GM12878 (cell line): ENCODE measurements around the gene ALDH1L1. TPM values are rescaled to one million over a fixed set of nuclear protein-coding genes. Genes with fewer than 3 reads are reported as not detected.

ENCODE experiments used
- ATAC-seq: fragments of 200-7000 bp; cut with Tn5 transposase; 3 replicates; pipeline ENCODE4 v1.9.1; 2020; ENCODE audit warnings: mild to moderate bottlenecking, moderate library complexity
- BruUV-seq: library from RNA; stranded (reverse); fragments of 400-500 nt; replicated peaks from 2 replicates; lab custom pipeline; 2021; lab: Mats Ljungman, UMichigan
- CTCF ChIA-PET: fragments of 300-600 bp; sonication (Branson Sonifier 250); formaldehyde crosslinking; extraction: SDS; loops from one replicate; lab custom pipeline; 2021; ENCODE audit warnings: inconsistent platforms; lab: Yijun Ruan, JAX
- POLR2A ChIA-PET: fragments of 350-600 bp; formaldehyde crosslinking; extraction: SDS; loops from one replicate; lab custom pipeline; 2021; ENCODE audit warnings: inconsistent platforms; lab: Charles Lee
- RAD21 ChIA-PET: fragments of 300-600 bp; sonication (Branson Sonifier 250); formaldehyde crosslinking; loops from one replicate; lab custom pipeline; 2023; ENCODE audit warnings: antibody characterized with exemption; ENCODE audit not compliant: unreplicated experiment; lab: Charles Lee
- SMC1A ChIA-PET: fragments of 300-600 bp; sonication (Branson Sonifier 250); formaldehyde crosslinking; loops from one replicate; lab custom pipeline; 2023; ENCODE audit not compliant: unreplicated experiment, uncharacterized antibody; lab: Charles Lee
- DNase-seq: peaks from one replicate; pipeline ENCODE4 v3.0.0-alpha.2; 2011; ENCODE audit warnings: low read depth, low spot score
- FAIRE-seq: peaks from 3 replicates; lab custom pipeline; 2011; peaks lifted over from hg19 to GRCh38; lab: Jason Lieb, UNC
- H2AFZ ChIP-seq: 2 replicates; pipeline ENCODE4 v1.6.0; 2011; ENCODE audit warnings: low read depth, low read length, control low read depth; ENCODE audit not compliant: control insufficient read depth
- H3K27ac ChIP-seq: 2 replicates; pipeline ENCODE4 v1.5.1; 2011; ENCODE audit warnings: control low read depth; ENCODE audit not compliant: control insufficient read depth, insufficient read depth
- H3K27me3 ChIP-seq, 2 experiments: replicated peaks in 1 of 2; 2 replicates each; pipeline versions ENCODE4 v1.6.0 to v1.6.1; 2011; ENCODE audit warnings: low read length in 1 of 2; ENCODE audit not compliant: control insufficient read depth in 2 of 2, insufficient read depth in 2 of 2
- H3K36me3 ChIP-seq, 2 experiments: 2 replicates each; pipeline ENCODE4 v1.5.1; 2011; ENCODE audit warnings: low read length in 1 of 2; ENCODE audit not compliant: control insufficient read depth in 2 of 2, insufficient read depth in 2 of 2
- H3K4me1 ChIP-seq: 2 replicates; pipeline ENCODE4 v1.6.1; 2011; ENCODE audit warnings: mild to moderate bottlenecking, low read length, moderate library complexity, mixed read lengths; ENCODE audit not compliant: control insufficient read depth, insufficient read depth
- H3K4me2 ChIP-seq: 2 replicates; pipeline ENCODE4 v1.6.0; 2011; ENCODE audit warnings: control low read depth; ENCODE audit not compliant: control insufficient read depth, insufficient read depth
- H3K4me3 ChIP-seq: fragments of 200-600 bp; sonication (generic); 2 replicates; pipeline ENCODE4 v1.5.1; 2016
- H3K79me2 ChIP-seq: 2 replicates; pipeline ENCODE4 v1.6.0; 2011; ENCODE audit warnings: low read length; ENCODE audit not compliant: control insufficient read depth, insufficient read depth
- H3K9ac ChIP-seq: 2 replicates; pipeline ENCODE4 v1.8.0; 2011; ENCODE audit warnings: low read length, control low read depth, mixed read lengths; ENCODE audit not compliant: control insufficient read depth, insufficient read depth
- H3K9me3 ChIP-seq: replicated peaks from 3 replicates; pipeline ENCODE4 v1.5.1; 2011; ENCODE audit warnings: mild to moderate bottlenecking, low read length; ENCODE audit not compliant: control insufficient read depth, insufficient read depth
- H4K20me1 ChIP-seq: 2 replicates; pipeline ENCODE4 v1.6.0; 2011; ENCODE audit not compliant: control insufficient read depth, insufficient read depth
- GABPA ChIP-seq: IDR thresholded peaks from 2 replicates; pipeline ENCODE4 v1.6.1; 2014; ENCODE audit warnings: antibody characterized with exemption, low read depth, mild to moderate bottlenecking, inconsistent platforms
- IKZF1 ChIP-seq: fragments of 450-650 bp; conservative IDR thresholded peaks from 2 replicates; pipeline ENCODE4 v1.6.1; 2017; ENCODE audit warnings: antibody characterized with exemption, mild to moderate bottlenecking
- MEF2A ChIP-seq: IDR thresholded peaks from 2 replicates; pipeline ENCODE4 v1.6.1; 2011; ENCODE audit warnings: low read depth, mild to moderate bottlenecking, low read length, moderate library complexity; ENCODE audit not compliant: insufficient read depth
- RB1 ChIP-seq: fragments of 450-650 bp; formaldehyde crosslinking; IDR thresholded peaks from 2 replicates; pipeline ENCODE4 v1.6.1; 2017; ENCODE audit warnings: mild to moderate bottlenecking, borderline replicate concordance
- REST ChIP-seq: IDR thresholded peaks from 2 replicates; pipeline ENCODE4 v1.6.1; 2012; ENCODE audit warnings: mild to moderate bottlenecking, low read depth, low read length
- SRF ChIP-seq, 2 experiments: IDR thresholded peaks; 2 replicates each; pipeline ENCODE4 v1.6.1; 2011; ENCODE audit warnings: low read depth in 2 of 2, low read length in 2 of 2, mild to moderate bottlenecking in 1 of 2, moderate library complexity in 1 of 2
- ZNF622 ChIP-seq: fragments of 450-650 bp; IDR thresholded peaks from 2 replicates; pipeline ENCODE4 v1.6.1; 2017; ENCODE audit warnings: mild to moderate bottlenecking, inconsistent platforms
- ZNF687 ChIP-seq: fragments of 450-650 bp; IDR thresholded peaks from 2 replicates; pipeline ENCODE4 v1.6.1; 2017; ENCODE audit warnings: mild to moderate bottlenecking, moderate library complexity
- WGBS: methylation state at CpG from one replicate; pipeline ENCODE4 v1.1.6; 2016; ENCODE audit warnings: low lambda C conversion rate; ENCODE audit not compliant: insufficient replicate concordance, insufficient coverage; ENCODE audit errors: missing lambda C conversion rate; 5-methylcytosine and 5-hydroxymethylcytosine counted together
- in situ Hi-C: fragments of 300-500 bp; cut with MboI; formaldehyde crosslinking; loops from 9 replicates; pipeline ENCODE4 v1.14.3; 2018; ENCODE audit warnings: mixed read lengths
- intact Hi-C: fragments of 100-400 bp; cut with micrococcal nuclease; formaldehyde crosslinking; loops from one replicate; pipeline ENCODE4 v1.14.2; 2022; ENCODE audit not compliant: unreplicated experiment
- polyA plus RNA-seq, 11 experiments: library from polyadenylated mRNA; depleted of rRNA in 4 of 11; unstranded in 6 of 11; stranded (reverse) in 5 of 11; fragments of >200 nt; fragmentation: Nextera tagmentation in 4 of 11; fragmentation: Illumina TruSeq in 1 of 11; extraction: Ambion mirVana in 4 of 11; extraction: Trizol in 1 of 11; gene quantifications; 1 replicate in 1 of 11; 2 replicates in 10 of 11; pipeline versions ENCODE4 v1.2.1 to v1.2.3, GENCODE V29; 2011 to 2016; ENCODE audit warnings: inconsistent platforms in 2 of 11, missing spikeins in 2 of 11, low read depth in 1 of 11
- total RNA-seq, 4 experiments: library from RNA; depleted of rRNA in 3 of 4; stranded (reverse); fragments of >200 nt in 3 of 4; fragmentation: Illumina TruSeq in 1 of 4; extraction: Trizol in 1 of 4; gene quantifications; 2 replicates each; pipeline versions ENCODE4 v1.2.1 to v1.2.3, GENCODE V29; 2013 to 2021

ALDH1L1 gene
- total and polyA plus RNA-seq, 10 of the 15 experiments (the other 5 are each of a cell fraction or from before 2014, with no cell fraction given), result 0.04 to 18.2 (median 0.45) TPM

DNA sequence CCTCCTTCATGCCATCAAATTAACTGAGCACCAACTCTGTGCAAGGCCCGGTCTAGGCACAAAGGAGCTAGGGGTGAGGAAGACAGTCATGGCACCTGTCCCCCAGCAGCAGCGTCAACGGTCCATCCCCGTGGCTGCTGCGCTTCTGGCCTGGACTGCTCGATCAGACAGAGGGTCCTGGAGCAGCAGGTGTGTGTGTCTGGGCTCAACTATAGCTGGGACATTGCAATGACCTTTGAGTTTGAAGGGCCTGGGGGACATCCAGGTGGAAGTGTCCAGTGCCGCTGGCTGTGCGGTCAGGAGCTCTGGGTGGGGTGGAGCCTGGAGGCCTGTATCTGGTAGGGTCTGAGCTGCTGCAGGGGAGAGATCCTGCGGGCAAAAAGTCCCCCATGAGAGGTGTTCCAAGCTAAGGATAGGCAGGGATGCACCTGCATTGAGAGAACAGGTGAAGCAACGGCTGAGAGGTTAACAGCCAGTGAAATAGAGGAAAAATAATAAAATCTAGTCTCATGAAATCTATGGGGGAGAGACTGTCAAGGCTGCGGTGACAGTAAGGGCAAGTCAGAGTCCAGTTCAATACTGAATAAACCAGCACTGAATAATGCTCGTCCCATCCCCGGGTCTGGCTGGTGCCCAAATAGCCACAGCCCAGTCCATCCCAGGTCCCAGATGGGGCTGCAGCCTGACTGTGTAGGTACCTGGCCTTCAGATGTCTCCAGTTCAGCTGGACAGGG, 71.1 kb downstream of the ALDH1L1 start:
- in situ Hi-C loops (no loop called here), intact Hi-C loops (no loop called here)
- no peaks in the 10 kb centered on the region for H3K27me3 ChIP-seq
- SMC1A ChIA-PET, result no interaction called here
- H3K9ac ChIP-seq, result no peak overlapping the region
- H3K9me3 ChIP-seq, result no peaks in the 10 kb centered on the region
- DNase-seq (no peak), FAIRE-seq (no peak), ATAC-seq (no peak)
- RAD21 ChIA-PET, result no interaction called here
- TF ChIP-seq RB1 (no peak), ZNF622 (no peak), GABPA (no peak), MEF2A (no peak), IKZF1 (no peak), ZNF687 (no peak), REST (no peak), SRF (IDR thresholded peaks at IDR 0.05; ENCODE audit: low read depth in 2 of 2, low read length in 2 of 2) (no peak)
- H3K27ac ChIP-seq, result no peak overlapping the region
- 45% methylated on average over 13 of the region's 13 CpGs for WGBS
- no peak overlapping the region for H2AFZ ChIP-seq
- H3K4me1 ChIP-seq, result no peaks in the 10 kb centered on the region
- POLR2A ChIA-PET, result no interaction called here
- no peaks in the 10 kb centered on the region for H4K20me1 ChIP-seq
- CTCF ChIA-PET, result no interaction called here
- H3K36me3 ChIP-seq, result no peaks in the 10 kb centered on the region
- no TSS peak for BruUV-seq
- no peak overlapping the region for H3K4me3 ChIP-seq
- H3K4me2 ChIP-seq, result no peak overlapping the region
- no peaks in the 10 kb centered on the region for H3K79me2 ChIP-seq
